GM18508 (cell line): Measurements from ENCODE around the gene CDKN2B.
"Not testable (repeated sequence)": the region's sequence is repeated elsewhere in the genome, so short reads cannot be mapped to it uniquely, and the experiment has no call there.

Source experiments
- ATAC-seq: cut with Tn5 transposase; IDR thresholded peaks from one replicate; pipeline ENCODE4 v1.9.1; 2021; ENCODE audit warnings: moderate number of reproducible peaks; ENCODE audit not compliant: insufficient read depth, unreplicated experiment

The CDKN2B gene

GRCh38 chr9:21972361-21972760 is 36.7 kb downstream of the CDKN2B start:
- ATAC-seq: no peak

GRCh38 chr9:21970800-21971640 is 38.1 kb downstream of the CDKN2B start:
- no peak for ATAC-seq

- ATAC-seq: no peak
Measured at GRCh38 chr9:21969951-21970799, 38.9 kb downstream of the CDKN2B start.

GRCh38 chr9:21969011-21969940 is 39.8 kb downstream of the CDKN2B start:
- ATAC-seq: no peak

- ATAC-seq: no peak
Measured at GRCh38 chr9:21968331-21969010, 40.6 kb downstream of the CDKN2B start.

GRCh38 chr9:21967702-21968101 is 41.4 kb downstream of the CDKN2B start:
- ATAC-seq: no peak

GRCh38 chr9:21967169-21967568 is 41.9 kb downstream of the CDKN2B start:
- ATAC-seq: no peak

- ATAC-seq: no peak
Measured at GRCh38 chr9:21966140-21966851, 42.8 kb downstream of the CDKN2B start.

- no peak for ATAC-seq
Measured at GRCh38 chr9:21965401-21965951, 43.6 kb downstream of the CDKN2B start.

GRCh38 chr9:21964925-21965385 is 44.1 kb downstream of the CDKN2B start:
- no peak for ATAC-seq

GRCh38 chr9:21961569-21961968 is 47.5 kb downstream of the CDKN2B start:
- ATAC-seq: no peak

- not testable (repeated sequence) for ATAC-seq
Measured at GRCh38 chr9:21959268-21959667, 49.8 kb downstream of the CDKN2B start.

GRCh38 chr9:21958833-21959232 is 50.3 kb downstream of the CDKN2B start:
- ATAC-seq: no peak
